ENCODE data around the gene CMIP.

The CMIP gene

GRCh38 chr16:81637336-81638235, 193.0 kb downstream of the CMIP start:
- DNase-seq (ENCODE audit: low read depth in 2 of 2): no peak

GRCh38 chr16:81638286-81638945, 193.8 kb downstream of the CMIP start:
- DNase-seq (ENCODE audit: low read depth in 2 of 2): no peak

DNA sequence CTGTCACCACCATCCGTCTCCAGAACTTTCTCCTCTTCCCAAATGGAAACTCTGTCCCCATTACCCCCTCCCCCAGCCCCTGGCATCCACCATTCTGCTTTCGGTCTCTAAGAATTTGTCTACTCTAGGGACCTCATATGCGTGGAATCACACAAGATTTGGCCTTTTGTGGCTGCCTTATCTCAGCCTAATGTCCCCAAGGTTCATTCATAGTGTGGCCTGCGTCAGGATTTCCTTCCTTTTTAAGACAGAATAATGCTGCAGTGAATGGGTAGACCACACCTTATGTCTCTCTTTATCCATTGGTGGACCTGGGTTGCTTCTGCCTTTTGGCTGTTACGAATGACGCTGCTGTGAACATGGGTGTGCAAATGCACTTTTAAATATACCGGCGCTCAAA, 194.7 kb downstream of the CMIP start:
- no peak for DNase-seq (ENCODE audit: low read depth in 2 of 2)

DNA sequence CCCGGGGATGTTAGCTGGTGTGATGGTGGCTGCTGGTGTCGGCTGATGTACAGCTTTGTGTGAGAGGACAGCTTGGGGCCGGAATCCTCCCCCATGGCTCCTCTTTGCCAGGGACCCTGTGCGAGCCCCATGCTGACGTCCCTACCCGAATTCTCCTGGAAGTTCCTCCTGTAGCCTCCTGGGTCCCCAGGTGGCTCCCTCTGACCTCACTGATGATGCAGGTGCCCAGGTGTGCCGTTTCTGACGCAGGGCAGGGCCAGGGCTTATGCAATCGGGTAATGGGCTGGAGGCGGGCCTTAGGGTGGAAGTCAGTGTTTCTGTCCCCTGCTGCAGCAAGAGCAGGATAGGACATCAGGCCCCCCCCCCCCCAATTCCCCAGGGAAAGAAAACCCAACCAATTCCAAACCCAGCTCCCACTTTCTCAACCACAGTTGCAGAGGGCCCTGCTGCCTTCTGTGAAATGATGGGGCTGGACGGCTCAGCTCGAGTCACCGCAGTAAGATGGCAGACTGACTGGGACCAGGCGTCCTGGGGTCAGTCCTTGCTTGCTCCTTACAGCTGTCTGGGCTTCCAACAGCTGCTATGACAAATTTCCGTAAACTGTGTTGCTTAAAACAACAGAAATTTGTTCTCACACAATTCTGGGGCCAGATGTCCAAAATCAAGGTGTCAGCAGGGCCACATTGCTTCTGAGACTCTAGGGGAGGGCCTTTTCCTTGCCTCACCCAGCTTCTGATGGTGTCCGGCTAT, 195.5 kb downstream of the CMIP start:
- DNase-seq (ENCODE audit: low read depth in 2 of 2): no peak

- no peak for DNase-seq (ENCODE audit: low read depth in 2 of 2)
These were observed 196.1 kb downstream of the CMIP start for GRCh38 chr16:81640681-81641070.

DNA sequence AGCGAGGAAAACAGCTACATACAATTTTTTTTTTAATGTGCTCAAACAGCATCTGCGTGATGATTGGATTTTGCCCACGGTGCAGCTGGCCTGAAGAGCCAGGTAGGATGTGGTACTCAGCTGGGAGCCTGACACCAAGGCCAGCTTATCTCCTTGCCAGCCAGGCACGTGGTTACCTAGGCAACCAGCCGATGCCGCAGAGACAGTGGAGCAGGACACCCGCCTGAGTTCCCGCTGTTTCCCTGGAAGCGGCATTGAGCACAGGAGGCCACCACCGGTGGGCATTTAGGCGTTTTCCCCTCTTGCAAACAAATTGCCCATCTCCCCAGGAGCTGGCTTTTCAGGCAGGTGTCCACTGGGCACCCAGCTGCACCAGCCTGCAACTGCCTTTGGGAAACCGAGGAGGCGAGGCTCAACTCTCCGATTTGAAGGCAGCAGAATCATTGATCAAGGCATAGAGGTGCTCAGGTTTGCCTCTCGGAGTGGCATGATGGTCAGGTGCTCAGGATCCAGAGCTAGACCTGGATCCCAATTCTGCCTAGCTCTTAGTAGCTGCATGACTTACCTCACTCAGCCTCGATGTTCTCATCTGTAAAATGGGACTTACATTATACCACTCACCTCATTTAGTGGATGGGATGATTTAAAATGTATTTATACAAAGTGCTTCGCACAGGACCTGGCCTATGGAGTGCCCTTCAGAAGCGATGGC, 196.9 kb downstream of the CMIP start:
- DNase-seq (ENCODE audit: low read depth in 2 of 2): no peak

DNA sequence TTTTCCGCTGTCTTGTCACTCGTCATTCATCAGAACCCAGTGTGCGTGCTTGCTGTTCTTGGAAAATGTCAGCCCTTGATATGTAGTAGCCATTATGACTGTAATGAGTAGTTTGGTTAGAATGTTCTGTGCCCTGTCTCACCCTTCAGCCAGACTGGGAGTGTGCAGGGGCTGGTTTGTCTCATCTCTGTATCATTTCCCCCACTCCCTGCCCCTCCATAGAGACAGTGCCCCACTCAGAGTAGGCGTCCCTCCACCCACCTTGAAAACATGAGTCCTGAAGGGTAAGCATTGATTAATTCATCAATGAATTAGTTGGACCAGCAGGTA, 197.5 kb downstream of the CMIP start:
- DNase-seq (ENCODE audit: low read depth in 2 of 2): no peak

DNA sequence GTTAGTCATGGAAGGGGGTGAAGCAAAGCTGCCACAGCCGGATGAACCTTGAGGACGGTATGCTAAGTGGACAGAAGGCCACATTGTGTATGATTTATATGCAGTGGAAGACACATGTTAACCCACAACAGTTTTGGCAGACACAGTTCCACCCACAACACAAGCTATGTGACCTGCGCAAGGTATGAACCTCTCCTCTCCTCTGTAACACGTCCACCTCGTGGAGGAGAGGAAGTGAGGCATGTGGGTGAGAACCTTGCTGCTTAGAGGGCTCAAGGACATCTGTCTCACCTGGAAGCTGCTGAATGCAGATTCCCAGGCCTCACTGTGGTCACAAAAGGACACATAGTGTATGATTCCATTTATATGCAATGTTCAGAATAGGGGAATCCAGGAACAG, 198.3 kb downstream of the CMIP start:
- no peak for DNase-seq (ENCODE audit: low read depth in 2 of 2)

DNA sequence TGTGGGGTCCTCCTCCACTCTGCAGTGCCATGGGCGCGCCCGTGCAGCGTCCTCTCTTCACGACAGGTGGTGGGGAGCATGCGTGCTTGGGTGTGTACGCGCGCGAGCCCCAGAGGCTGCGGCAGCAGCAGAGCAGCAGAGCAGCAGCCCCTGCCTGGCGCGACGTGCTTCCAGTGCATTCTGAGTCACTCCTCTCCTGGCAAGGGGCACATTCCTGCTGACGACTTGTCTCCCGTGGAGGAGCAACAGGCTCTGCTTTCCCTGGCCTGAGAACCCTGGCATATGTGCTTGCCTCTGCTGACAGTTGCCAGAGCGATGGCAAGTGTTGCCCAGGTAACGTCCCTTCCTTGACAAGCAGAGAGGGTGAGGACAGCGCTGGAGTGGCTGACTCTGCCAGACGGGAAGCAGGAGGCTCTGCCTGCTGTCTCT, 200.7 kb downstream of the CMIP start:
- no peak for DNase-seq (ENCODE audit: low read depth in 2 of 2)

DNA sequence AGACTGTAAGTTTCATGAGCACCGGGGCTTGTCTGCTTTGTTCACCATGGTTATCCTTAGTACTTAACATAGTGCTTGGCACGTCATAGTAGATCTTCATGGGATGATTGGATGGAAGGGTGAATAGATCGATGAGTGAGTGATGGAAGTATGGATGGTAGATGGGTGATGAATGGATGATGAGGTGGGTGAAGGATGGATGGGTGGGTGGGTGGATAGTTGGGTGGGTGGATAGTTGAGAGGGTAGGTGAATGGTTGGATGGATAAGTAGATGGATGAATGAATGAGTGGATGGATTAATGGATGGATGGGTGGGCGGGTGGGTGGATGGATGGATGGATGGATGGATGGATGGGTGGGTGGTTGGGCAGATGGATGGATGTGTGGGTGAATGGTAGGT, 201.3 kb downstream of the CMIP start:
- DNase-seq (ENCODE audit: low read depth in 2 of 2): no peak

DNA sequence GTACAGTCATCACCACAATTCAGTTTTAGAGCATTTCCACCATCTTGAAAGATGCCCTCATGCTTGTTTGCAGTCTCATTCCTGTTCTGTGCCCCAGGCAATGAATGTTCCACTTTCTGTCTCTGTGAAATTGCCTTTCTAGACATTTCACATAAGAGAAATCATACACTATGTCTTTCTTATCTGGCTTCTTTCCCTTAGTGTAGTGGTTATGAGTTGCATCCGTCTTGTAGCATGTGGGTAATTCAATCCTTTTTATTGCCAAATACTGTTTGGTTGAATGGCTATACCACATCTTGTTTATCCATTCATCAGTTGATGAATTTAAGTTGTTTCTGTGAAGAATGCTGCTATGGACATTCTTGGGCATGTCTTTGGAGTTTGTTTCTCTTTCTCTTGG, 202.0 kb downstream of the CMIP start:
- no peak for DNase-seq (ENCODE audit: low read depth in 2 of 2)

DNA sequence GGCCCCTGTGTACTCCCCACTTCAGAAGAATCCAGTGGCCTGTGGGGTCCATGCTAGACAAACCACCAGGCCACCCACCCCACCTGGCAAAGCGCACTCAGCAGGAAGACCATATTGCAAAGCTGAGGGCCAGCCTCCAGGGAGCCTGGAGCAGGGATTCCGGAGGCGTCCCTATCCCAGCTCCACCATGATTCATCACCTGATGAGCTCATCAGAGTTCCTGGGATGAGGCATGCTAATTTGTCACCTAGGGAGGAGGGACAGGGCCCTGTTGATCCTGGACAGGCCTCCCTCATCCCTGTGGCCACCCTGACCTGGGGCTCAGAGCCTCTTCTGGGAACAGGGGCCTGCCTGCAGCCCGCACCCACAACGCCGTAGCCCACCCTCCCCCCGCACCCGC, 202.9 kb downstream of the CMIP start:
- peak in 1 of 2 experiments; percentile 37 for DNase-seq (ENCODE audit: low read depth in 2 of 2)

DNA sequence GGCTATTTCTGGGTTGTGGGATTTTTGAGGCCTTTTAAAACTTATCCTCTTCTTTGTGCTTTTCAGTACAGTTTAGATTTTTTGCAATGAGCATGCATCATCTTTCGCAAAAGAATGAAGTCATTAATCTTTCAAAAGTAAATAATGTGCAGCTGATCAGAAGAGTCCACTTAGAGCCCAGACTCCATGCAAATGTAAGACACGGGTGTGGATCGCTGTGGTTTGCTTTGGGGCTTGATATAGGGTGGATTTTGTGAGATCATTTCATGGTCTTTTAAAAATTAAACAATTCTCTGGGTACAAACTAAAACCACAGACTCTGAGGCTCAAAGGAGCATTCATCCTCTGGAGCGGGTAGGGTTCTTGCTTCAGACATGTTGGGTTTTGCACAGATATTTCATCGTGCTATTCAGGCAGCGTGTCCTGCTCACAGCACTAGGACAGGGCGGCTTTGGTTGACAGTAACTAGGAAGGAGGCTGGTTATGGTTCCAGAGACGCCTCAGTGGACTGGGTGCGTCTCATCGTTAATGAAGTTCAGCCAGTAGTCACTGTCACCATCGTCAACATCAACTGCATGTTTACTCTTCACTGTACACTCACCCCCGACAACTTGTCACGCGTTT, 205.1 kb downstream of the CMIP start:
- peak; percentile 20 to 21 for DNase-seq (ENCODE audit: low read depth in 2 of 2)

DNA sequence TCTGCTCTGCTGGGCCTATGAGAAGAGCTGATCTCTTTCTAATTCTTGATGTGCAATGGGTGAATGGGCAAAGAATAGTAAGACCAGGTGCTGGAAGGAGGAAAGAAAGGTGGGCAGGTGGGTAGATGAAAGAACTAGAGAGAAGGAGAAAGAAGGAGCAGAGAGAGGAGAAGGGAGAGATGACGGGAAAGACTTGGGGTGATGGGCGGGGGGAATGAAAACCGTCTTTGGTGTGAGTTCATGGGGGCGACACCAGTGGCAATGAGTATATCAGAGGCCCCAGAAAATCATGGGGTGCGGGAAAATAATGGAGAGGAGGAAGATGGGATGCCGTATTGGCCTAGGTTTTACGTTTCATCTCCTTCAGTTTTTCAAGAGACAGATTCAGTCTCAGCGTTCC, 205.7 kb downstream of the CMIP start:
- DNase-seq (ENCODE audit: low read depth in 2 of 2): no peak

- no peak for DNase-seq (ENCODE audit: low read depth in 2 of 2)
These were observed 206.5 kb downstream of the CMIP start for GRCh38 chr16:81650982-81651562.

DNA sequence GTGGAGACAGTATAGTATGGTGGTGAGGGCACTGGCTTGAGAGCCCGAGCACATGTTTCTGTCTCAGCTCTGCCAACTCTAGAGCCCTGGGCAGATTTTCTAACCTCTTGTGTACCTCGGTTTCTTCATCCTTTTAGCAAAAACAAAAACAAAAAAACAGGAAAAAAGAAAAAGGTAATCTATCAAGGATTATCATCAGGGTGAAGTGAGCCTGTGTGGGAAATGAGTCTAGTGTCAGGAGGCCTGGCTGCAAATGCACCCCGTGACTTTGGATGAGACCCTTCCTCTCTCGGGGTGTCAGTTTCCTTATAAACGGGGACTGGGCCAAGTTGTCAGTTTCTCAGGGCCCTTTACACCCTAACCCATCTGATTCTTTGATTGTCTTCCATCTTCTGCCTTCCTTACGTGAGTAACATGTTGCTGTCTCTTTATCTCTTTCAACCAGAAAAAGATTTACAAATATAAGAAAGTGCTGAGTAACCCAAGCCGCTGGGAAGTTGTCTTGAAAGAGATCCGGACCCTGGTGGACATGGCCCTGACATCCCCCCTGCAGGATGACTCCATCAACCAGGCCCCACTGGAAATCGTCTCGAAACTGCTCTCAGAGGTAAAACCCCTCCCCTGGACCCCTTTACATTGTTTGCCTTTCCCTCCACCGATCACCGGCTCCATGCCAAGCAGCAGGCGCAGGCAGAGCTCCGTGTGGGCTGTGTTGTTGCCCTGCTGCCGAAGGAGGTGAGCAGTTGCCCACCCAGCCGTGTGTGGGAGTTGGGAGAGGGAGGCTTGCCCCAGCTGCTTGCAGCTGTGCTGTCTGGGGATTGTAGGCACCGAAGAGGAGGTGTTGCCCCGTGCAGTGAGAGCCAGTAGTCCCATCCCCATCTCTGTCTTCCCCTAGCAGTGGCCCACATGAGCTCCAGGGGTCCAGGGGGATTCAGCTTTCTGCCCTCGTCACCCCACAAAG, 207.4 kb downstream of the CMIP start:
- no peak for DNase-seq (ENCODE audit: low read depth in 2 of 2)

DNA sequence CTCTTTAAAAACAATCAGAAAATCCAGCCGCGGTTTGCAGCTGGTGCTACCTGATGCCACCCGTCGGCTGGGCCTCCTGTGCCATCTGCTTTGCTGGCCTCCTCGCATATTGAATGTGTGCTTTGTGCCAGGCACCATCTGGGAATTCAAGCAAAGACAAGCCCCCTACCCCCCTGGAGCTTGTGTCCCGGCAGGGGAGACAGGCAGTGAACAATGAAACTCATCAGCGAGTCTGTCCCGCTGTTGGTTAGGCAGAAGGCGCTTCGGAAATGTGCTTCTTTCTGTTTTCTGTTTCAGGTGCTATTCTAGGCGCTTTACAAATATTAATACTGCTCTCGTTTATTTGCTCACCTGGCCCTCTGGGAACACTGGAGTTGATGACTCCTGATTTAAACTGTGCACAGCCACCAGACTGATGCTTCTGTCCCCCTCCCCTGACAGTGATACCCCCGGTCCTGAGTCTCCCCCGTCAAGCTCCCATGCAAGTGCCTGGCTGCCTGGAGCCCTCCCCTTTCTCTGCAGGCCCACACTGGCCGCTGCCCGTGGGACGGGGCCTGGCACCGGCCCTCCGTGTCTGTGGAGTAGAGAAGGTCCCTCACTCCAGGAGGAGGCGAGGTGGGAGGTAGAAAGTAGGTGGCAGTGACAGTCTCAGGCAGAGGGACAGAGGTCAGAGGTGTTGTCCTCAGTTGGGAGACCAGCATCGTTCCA, 208.3 kb downstream of the CMIP start:
- DNase-seq (ENCODE audit: low read depth in 2 of 2): no peak

GRCh38 chr16:81654346-81654745, 209.7 kb downstream of the CMIP start:
- no peak for DNase-seq (ENCODE audit: low read depth in 2 of 2)

GRCh38 chr16:81655469-81656162, 211.0 kb downstream of the CMIP start:
- no peak for DNase-seq (ENCODE audit: low read depth in 2 of 2)
